Duodenal mucosa (tissue), 2 donors: ENCODE data around the gene TXNIP.
A peak's percentile ranks its signal among the peaks of the same experiment; 100 is the strongest.

Experiments
- H3K27ac ChIP-seq: one replicate; pipeline ENCODE4 v1.7.0; 2013; ENCODE audit warnings: low read depth, low read length
- H3K27me3 ChIP-seq, 2 donors: one replicate each; pipeline ENCODE4 v1.7.0; 2013; ENCODE audit warnings: low read length in 2 of 2, control low read depth in 1 of 2; ENCODE audit not compliant: insufficient read depth in 2 of 2, control insufficient read depth in 1 of 2
- H3K36me3 ChIP-seq, 2 donors: one replicate each; pipeline ENCODE4 v1.7.0; 2013; ENCODE audit warnings: low read length in 2 of 2, control low read depth in 1 of 2; ENCODE audit not compliant: insufficient read depth in 2 of 2, control insufficient read depth in 1 of 2
- H3K4me1 ChIP-seq, 2 donors: one replicate each; pipeline ENCODE4 v1.7.0; 2013; ENCODE audit warnings: low read length in 2 of 2, control low read depth in 1 of 2; ENCODE audit not compliant: insufficient read depth in 2 of 2, control insufficient read depth in 1 of 2
- H3K4me3 ChIP-seq, 2 donors: one replicate each; pipeline ENCODE4 v1.7.0; 2013; ENCODE audit warnings: low read length in 2 of 2, low read depth in 1 of 2
- H3K9ac ChIP-seq, 2 donors: one replicate each; pipeline ENCODE4 v1.7.0; 2013; ENCODE audit warnings: low read length in 2 of 2, low read depth in 1 of 2
- H3K9me3 ChIP-seq, 2 donors: one replicate each; pipeline ENCODE4 v1.7.0; 2013; ENCODE audit warnings: low read length in 2 of 2, control low read depth in 1 of 2; ENCODE audit not compliant: control insufficient read depth in 1 of 2

The TXNIP gene

DNA sequence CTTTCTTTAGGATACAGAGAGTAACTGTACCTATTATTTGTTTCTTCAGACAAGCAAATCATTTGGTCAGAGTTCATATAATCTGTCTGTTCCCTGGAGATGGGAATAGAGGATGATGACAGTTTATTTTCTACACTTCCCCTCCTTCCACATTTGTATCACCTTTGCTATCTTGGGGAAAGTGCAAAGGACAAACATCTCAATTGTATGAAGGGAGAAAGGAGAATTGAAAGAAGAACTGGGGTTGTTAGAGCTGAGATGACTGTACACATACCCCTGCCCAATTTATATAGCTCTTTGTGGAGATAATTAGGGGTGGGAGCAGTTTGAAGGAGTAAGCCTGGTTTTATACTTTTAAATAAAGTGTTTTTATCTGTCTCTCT, 17.9 kb downstream of the TXNIP start:
- Histone ChIP-seq H3K4me3 (peak overlapping the region; percentile 48 to 50), H3K27me3 (no peaks in the 10 kb centered on the region), H3K9ac (peak overlapping the region; percentile 53 to 67), H3K27ac (peak overlapping the region; percentile 80), H3K4me1 (peaks cover 41 to 45% of the 10 kb centered on the region in 2 donors), H3K9me3 (no peaks in the 10 kb centered on the region), H3K36me3 (no peaks in the 10 kb centered on the region)

DNA sequence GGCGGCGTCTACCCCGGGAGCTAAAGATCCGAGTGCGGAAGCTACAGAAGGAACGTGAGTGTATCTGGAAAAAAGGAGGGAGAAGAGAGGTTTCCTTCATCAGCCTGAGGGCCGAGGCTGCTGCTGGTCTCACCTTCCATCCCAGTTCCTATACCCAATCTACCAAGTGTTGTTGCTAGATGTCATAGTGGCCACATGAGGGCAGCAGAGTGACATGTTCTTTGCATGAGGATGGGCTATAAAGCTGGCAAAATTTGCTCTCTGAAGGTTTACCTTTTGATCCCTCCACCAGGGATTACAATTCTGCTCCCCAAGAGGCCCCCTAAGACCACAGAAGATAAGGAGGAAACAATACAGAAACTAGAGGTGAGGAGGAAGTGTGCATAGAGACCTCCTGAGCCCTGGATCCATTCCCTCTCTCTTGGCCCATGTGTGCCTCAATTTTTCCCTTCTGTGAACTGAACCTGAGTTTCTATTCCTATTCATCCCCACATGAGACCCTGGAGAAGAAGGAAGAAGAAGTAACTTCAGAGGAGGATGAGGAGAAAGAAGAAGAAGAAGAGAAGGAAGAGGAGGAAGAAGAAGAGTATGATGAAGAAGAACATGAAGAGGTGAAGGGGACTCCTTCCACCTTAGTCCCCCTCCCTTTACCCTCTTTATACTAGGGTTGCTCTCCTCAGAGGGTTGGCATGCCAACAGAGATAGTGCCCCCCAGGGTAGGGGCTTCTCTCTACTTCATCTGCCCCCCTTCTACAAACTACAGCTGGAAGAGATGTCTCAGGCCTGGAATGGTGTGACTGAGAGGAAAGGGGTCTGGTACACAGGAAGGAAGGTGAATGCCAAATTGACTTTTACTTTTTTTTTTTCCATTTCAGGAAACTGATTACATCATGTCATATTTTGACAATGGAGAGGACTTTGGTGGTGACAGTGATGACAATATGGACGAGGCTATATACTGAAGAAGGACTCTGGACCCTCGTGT, 18.6 kb downstream of the TXNIP start:
- Histone ChIP-seq H3K27ac (peak overlapping the region; percentile 80), H3K9ac (peak overlapping the region; percentile 53 to 67), H3K9me3 (no peaks in the 10 kb centered on the region), H3K36me3 (no peaks in the 10 kb centered on the region), H3K4me3 (peak overlapping the region in 1 of 2 donors; percentile 50), H3K4me1 (peaks cover 35 to 38% of the 10 kb centered on the region in 2 donors), H3K27me3 (no peaks in the 10 kb centered on the region)

GRCh38 chr1:145977016-145977415, 19.4 kb downstream of the TXNIP start:
- Histone ChIP-seq H3K4me1 (peaks cover 31 to 34% of the 10 kb centered on the region in 2 donors), H3K27ac (no peak overlapping the region), H3K36me3 (no peaks in the 10 kb centered on the region), H3K9ac (no peak overlapping the region), H3K4me3 (no peak overlapping the region), H3K9me3 (no peaks in the 10 kb centered on the region), H3K27me3 (no peaks in the 10 kb centered on the region)

DNA sequence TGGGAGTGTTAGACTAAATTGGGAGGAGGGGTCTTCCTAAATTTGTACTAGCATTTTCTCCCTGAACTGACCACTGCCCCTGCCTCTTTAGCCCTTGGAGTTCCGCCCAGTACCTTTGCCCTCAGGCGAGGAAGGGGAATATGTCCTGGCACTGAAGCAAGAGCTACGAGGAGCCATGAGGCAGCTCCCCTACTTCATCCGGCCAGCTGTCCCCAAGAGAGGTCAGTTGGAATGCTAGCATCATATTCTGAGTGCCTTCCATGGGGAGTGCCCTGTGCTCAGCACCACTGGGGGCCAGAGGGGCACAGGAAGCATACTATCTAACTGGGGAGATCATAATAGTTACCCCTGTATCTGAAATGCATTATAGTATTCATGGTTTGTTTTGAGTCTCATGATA, 21.2 kb downstream of the TXNIP start:
- Histone ChIP-seq H3K36me3 (no peaks in the 10 kb centered on the region), H3K9ac (no peak overlapping the region), H3K4me3 (no peak overlapping the region), H3K27me3 (no peaks in the 10 kb centered on the region), H3K27ac (no peak overlapping the region), H3K9me3 (no peaks in the 10 kb centered on the region), H3K4me1 (peaks cover 24% of the 10 kb centered on the region in 2 donors)

DNA sequence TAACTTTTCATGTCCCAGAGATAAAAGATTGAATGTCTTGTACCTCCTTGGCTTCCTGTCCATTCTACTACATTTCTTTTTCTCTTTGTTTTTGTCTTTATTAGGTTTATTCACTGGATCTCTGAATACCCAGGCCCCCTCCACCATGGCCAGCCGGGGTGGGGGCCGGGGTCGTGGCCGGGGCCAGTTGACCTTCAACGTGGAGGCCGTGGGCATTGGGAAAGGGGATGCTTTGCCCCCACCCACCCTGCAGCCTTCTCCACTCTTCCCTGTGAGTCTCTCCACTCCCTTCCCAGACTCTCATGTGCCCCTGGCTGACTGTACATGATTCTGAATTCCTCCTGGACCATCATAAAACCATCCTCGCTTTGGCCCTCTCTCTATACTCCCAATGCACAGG, 21.7 kb downstream of the TXNIP start:
- Histone ChIP-seq H3K9ac (no peak overlapping the region), H3K36me3 (no peaks in the 10 kb centered on the region), H3K27me3 (no peaks in the 10 kb centered on the region)

DNA sequence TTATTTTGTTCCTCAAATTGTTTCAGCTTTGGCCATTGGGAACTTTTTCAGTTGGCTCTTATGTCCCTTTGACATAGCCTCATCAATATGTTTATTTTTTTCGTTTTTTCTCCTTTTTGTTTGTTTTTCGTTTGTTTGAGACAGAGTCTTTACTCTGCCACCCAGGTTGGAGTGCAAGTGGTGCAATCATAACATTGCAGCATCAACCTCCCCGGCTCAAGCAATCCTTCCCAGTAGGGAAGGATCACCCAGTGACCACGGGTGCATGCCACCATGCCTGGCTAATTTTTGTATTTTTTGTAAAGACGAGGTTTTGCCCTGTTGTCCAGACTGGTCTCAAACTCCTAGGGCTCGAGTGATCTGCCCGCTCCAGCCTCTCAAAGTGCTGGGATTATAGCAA, 23.8 kb downstream of the TXNIP start:
- no peak overlapping the region for H3K9ac ChIP-seq
- peaks cover 0 to under 1% of the 10 kb centered on the region in 2 donors for H3K4me1 ChIP-seq
- H3K36me3 ChIP-seq, result no peaks in the 10 kb centered on the region
- H3K4me3 ChIP-seq, result no peak overlapping the region
- H3K27ac ChIP-seq, result no peak overlapping the region
- no peaks in the 10 kb centered on the region for H3K9me3 ChIP-seq
- no peaks in the 10 kb centered on the region for H3K27me3 ChIP-seq

More for the DNA sequence above, 21.7 kb downstream of the TXNIP start:
- Histone ChIP-seq H3K9me3 (no peaks in the 10 kb centered on the region), H3K4me1 (peaks cover 19 to 20% of the 10 kb centered on the region in 2 donors), H3K4me3 (no peak overlapping the region), H3K27ac (no peak overlapping the region)

DNA sequence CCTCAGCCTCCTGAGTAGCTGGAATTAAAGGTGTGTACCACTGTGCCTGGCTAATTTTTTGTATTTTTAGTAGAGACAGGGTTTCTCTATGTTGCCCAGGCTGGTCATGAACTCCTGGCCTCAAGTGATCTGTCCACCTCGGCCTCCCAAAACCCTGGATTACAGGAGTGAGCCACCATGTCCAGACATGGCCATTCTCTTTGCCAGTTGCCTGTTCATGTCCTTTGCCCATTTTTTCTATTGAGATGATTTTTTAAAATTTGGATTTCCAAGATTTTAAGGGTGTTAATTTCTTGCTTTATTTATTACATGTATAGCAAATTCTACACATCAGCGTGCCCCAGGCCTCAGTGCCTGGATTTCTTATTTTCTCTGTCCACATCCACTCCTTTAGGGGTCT, 29.1 kb downstream of the TXNIP start:
- Histone ChIP-seq H3K27me3 (peaks cover 0 to under 1% of the 10 kb centered on the region in 2 donors), H3K4me3 (no peak overlapping the region), H3K4me1 (peaks cover 23 to 24% of the 10 kb centered on the region in 2 donors), H3K9ac (no peak overlapping the region), H3K27ac (no peak overlapping the region), H3K9me3 (peaks cover 0 to 5% of the 10 kb centered on the region in 2 donors), H3K36me3 (no peaks in the 10 kb centered on the region)

DNA sequence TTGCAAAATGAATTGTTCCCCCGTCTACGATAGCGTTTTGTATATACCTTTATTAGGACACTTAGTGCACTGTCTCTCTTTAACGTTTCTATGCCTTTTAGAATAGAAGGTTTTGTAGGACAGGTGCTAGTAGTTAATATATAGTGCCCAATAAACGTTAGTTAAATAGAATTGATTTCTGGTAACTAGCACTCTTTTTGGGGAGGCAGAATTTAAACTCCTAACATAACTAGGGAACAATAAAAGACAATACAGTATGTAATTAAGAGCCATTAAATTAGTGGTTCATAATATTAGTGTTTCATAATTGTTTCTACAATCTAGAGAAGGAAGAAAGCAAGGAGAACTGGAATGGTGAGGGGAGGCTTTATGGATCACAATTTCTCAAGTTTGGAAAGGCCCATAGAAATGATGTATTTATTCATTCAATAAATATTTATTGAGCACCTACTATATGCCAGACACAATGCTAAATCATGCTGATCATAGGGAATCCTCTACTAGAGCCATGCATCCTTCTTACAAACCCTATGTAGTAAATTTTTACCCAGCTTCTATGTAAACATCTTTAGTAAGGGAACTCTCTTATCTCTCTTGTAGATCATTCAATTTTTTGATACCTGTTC, 31.1 kb downstream of the TXNIP start:
- Histone ChIP-seq H3K4me3 (peak overlapping the region; percentile 90 to 93), H3K4me1 (peaks cover 37 to 43% of the 10 kb centered on the region in 2 donors), H3K9me3 (peaks cover 0 to 5% of the 10 kb centered on the region in 2 donors), H3K9ac (peak overlapping the region; percentile 92 to 97), H3K27ac (peak overlapping the region; percentile 63), H3K27me3 (peaks cover 18% of the 10 kb centered on the region in 2 donors), H3K36me3 (no peaks in the 10 kb centered on the region)

GRCh38 chr1:145964328-145965118, 31.9 kb downstream of the TXNIP start, which contains the start of the genes ANKRD34A and POLR3GL:
Gene ANKRD34A, minus strand, starts transcription at chr1:145964575. Its CDS starts 2,816 bp downstream, at chr1:145961759.
Gene POLR3GL, plus strand, starts transcription at chr1:145964690. Its CDS starts 10,176 bp downstream, at chr1:145974866.
- H3K4me3 ChIP-seq, result peak within 1 kb of the TSS; percentile 90 to 93
- peak within 1 kb of the TSS; percentile 63 for H3K27ac ChIP-seq
- peaks cover 37 to 51% of the 10 kb centered on the region in 2 donors for H3K4me1 ChIP-seq
- H3K9me3 ChIP-seq, result peaks cover 0 to 5% of the 10 kb centered on the region in 2 donors
- no peaks in the 10 kb centered on the region for H3K36me3 ChIP-seq
- peaks cover 20 to 25% of the 10 kb centered on the region in 2 donors for H3K27me3 ChIP-seq
- peak within 1 kb of the TSS; percentile 92 to 97 for H3K9ac ChIP-seq
